CD4-positive, alpha-beta T cell treated with Interleukin-1 beta for 1 hour (primary cell): Measurements from ENCODE around the gene TIE1.

Experiments used
- DNase-seq, 2 donors: peaks; one replicate each; pipeline ENCODE4 v3.0.0-alpha.2; 2020 to 2022

Gene TIE1

GRCh38 chr1:43274125-43274803 lies 26.5 kb upstream of the TIE1 start:
- DNase-seq: peak; percentile 26 to 40

GRCh38 chr1:43274804-43275180 lies 26.0 kb upstream of the TIE1 start:
- DNase-seq: no peak

GRCh38 chr1:43275826-43276620 lies 24.8 kb upstream of the TIE1 start:
- no peak for DNase-seq

- no peak for DNase-seq
Observed at GRCh38 chr1:43276673-43277072, 24.1 kb upstream of the TIE1 start.

GRCh38 chr1:43277116-43277876 lies 23.5 kb upstream of the TIE1 start:
- no peak for DNase-seq

- DNase-seq: no peak
Observed at GRCh38 chr1:43279161-43279560, 21.6 kb upstream of the TIE1 start.

- no peak for DNase-seq
Observed at GRCh38 chr1:43279666-43280065, 21.1 kb upstream of the TIE1 start.

GRCh38 chr1:43280692-43281091 lies 20.1 kb upstream of the TIE1 start:
- DNase-seq: no peak

- no peak for DNase-seq
Observed at GRCh38 chr1:43282220-43283195, 18.3 kb upstream of the TIE1 start.

- no peak for DNase-seq
Observed at GRCh38 chr1:43284065-43284464, 16.7 kb upstream of the TIE1 start.

- no peak for DNase-seq
Observed at GRCh38 chr1:43284546-43285110, 16.2 kb upstream of the TIE1 start.

- DNase-seq: no peak
Observed at GRCh38 chr1:43285269-43285990, 15.4 kb upstream of the TIE1 start, which contains the start of gene C1orf210. Gene C1orf210 (minus strand): TSS chr1:43285581. CDS start chr1:43283270, 2,311 bp downstream.

- DNase-seq: no peak
Observed at GRCh38 chr1:43286115-43286514, 14.7 kb upstream of the TIE1 start.

- no peak for DNase-seq
Observed at GRCh38 chr1:43286533-43286932, 14.2 kb upstream of the TIE1 start.

GRCh38 chr1:43288058-43288784 lies 12.6 kb upstream of the TIE1 start:
- DNase-seq: no peak

- DNase-seq: no peak
Observed at GRCh38 chr1:43288785-43289706, 11.7 kb upstream of the TIE1 start.

- no peak for DNase-seq
Observed at GRCh38 chr1:43292216-43292615, 8.6 kb upstream of the TIE1 start.

- DNase-seq: no peak
Observed at GRCh38 chr1:43292679-43293078, 8.1 kb upstream of the TIE1 start.

- DNase-seq: no peak
Observed at GRCh38 chr1:43293176-43293575, 7.6 kb upstream of the TIE1 start.
